GM12892 (cell line): ENCODE measurements around the gene ERC1.

Experiments used
- POLR2A ChIP-seq: IDR thresholded peaks from 2 replicates; pipeline ENCODE4 v1.6.1; 2011; ENCODE audit warnings: low read depth, low read length, control low read depth
- POLR2AphosphoS5 ChIP-seq: IDR thresholded peaks from 2 replicates; pipeline ENCODE4 v1.6.1; 2011; ENCODE audit warnings: low read depth, low read length, control low read depth
- TAF1 ChIP-seq: IDR thresholded peaks from 2 replicates; pipeline ENCODE4 v1.6.1; 2011; ENCODE audit warnings: low read depth, mild to moderate bottlenecking, control low read depth, low read length, borderline replicate concordance

DNA sequence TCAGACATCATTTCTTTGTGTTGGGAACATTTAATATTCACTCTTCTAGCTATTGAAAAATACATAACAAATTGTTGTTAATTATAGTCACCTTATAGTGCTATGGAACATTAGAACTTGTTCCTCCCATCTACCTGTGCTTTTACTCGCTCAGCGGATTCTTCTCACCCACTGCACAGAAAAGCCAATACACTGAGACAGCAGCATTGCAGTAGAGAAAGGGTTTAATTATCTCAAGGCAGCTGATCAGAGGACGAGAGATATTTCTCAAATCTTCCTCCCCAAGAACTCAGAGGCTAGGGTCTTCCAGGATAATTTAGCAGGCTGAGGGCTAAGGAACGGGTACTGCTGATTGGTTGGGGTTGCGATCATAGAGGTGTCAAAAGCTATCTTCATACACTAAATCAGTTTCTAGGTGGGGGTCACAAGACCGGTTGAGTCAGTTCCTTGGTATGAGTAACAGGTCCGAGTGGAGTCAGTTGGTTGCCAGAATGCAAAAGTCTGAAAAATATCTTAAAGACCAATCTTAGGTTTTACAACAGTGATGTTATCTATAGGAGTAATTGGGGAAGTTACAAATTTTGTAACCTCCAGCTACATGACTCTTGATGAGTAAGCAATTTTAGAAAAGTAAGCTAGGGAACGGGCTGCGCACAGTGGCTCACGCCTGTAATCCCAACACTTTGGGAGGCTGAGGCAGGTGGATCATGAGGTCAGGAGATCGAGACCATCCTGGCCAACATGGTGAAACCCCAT is 430.2 kb downstream of the ERC1 start:
- no peak for TF ChIP-seq POLR2A
- no peak for TF ChIP-seq POLR2AphosphoS5
- no peak for TF ChIP-seq TAF1
